ENCODE data around the gene MED13L.
A peak's percentile ranks its signal among the peaks of the same experiment; 100 is the strongest.

The MED13L gene

GRCh38 chr12:116276652-116277466 lies 634 bp downstream of the MED13L start:
- DNase-seq, result peak; percentile 10

- no peak for DNase-seq
These were observed 2.7 kb downstream of the MED13L start for GRCh38 chr12:116274551-116275375.

GRCh38 chr12:116273813-116274550 lies 3.5 kb downstream of the MED13L start:
- no peak for DNase-seq

- no peak for DNase-seq
These were observed 9.5 kb downstream of the MED13L start for GRCh38 chr12:116267948-116268347.

- no peak for DNase-seq
These were observed 10.7 kb downstream of the MED13L start for GRCh38 chr12:116266631-116267349.

- DNase-seq, result no peak
These were observed 11.3 kb downstream of the MED13L start for GRCh38 chr12:116266168-116266601.

GRCh38 chr12:116265351-116266147 lies 11.9 kb downstream of the MED13L start:
- DNase-seq, result no peak

- DNase-seq, result no peak
These were observed 12.9 kb downstream of the MED13L start for GRCh38 chr12:116264525-116265070.

GRCh38 chr12:116263844-116264243 lies 13.6 kb downstream of the MED13L start:
- no peak for DNase-seq

- no peak for DNase-seq
These were observed 14.1 kb downstream of the MED13L start for GRCh38 chr12:116263431-116263830.

GRCh38 chr12:116262741-116263140 lies 14.8 kb downstream of the MED13L start:
- no peak for DNase-seq

GRCh38 chr12:116261525-116262100 lies 15.9 kb downstream of the MED13L start:
- no peak for DNase-seq

- DNase-seq, result no peak
These were observed 17.5 kb downstream of the MED13L start for GRCh38 chr12:116259800-116260577.

GRCh38 chr12:116257826-116258225 lies 19.7 kb downstream of the MED13L start:
- no peak for DNase-seq

- DNase-seq, result no peak
These were observed 20.3 kb downstream of the MED13L start for GRCh38 chr12:116257215-116257614.

- DNase-seq, result no peak
These were observed 27.6 kb downstream of the MED13L start for GRCh38 chr12:116249938-116250337.

GRCh38 chr12:116248930-116249329 lies 28.6 kb downstream of the MED13L start:
- DNase-seq, result no peak

- DNase-seq, result no peak
These were observed 29.1 kb downstream of the MED13L start for GRCh38 chr12:116248433-116248832.

GRCh38 chr12:116247377-116247776 lies 30.1 kb downstream of the MED13L start:
- no peak for DNase-seq

- DNase-seq, result no peak
These were observed 30.9 kb downstream of the MED13L start for GRCh38 chr12:116246490-116247179.
